DMS53 treated with DMSO at 0.1 percent for 48 hours (cell line): Measurements from ENCODE around the gene NT5C.

Experiments used
- DNase-seq: peaks from one replicate; lab custom pipeline; 2025; ENCODE audit not compliant: unreplicated experiment; lab: John Stamatoyannopoulos, UW

Gene NT5C

DNA sequence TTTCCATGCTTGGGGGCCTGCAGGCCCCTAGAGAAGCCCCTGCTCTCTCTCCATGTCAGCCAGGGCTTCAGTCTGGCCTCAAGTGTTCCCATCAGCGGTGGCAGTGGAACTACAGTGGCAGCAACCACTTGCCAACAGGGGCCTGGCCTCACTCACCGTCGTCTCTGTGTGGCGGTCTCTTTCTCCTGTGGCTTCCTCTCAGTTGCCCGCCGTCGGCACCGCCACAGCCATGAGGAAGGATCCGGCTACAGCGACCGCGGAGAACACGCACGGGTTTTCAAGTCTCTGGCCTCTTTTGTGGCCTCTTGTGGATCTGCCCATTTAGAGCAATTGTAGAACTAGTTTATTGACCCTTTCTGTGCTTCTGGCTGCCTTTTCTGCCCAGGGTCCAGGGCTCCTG is 13.2 kb downstream of the NT5C start:
- DNase-seq, result no peak

DNA sequence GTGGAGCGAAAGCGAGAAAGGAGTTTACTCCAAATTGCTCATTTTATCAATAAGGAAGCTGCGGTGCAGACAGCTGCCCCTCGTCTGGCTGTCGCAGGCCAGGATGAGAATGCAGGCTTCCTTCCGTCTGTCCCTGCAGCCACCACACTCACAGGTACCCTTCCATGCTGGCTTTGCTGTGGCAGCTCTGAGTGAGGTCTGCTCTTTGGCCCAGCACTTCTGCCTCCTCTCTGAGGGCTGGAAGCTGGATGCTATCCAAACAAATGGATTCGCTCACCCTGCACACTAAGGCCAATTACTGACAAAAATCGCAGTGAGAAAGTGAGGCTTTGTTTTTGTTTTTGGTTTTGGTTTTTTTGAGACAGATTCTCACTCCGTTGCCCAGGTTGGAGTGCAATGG is 14.8 kb downstream of the NT5C start:
- no peak for DNase-seq

DNA sequence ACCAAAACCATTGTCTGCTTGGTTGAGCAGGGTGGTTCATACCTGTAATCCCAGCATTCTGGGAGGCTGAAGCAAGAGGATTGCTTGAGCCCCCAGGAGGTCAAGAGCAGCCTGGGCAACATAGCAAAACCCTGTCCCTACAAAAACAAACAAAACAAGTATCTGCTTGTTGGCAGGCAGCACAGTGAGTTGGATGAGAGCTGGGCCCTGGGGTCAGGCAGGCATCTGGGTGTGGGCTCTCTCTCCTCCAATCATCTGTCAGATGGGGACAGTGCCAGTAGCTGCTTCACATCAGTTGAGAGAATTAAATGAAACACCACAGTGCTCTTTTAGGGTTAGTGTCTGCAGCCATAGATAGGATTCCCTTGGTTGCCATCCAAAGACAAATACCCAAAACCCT is 16.0 kb downstream of the NT5C start:
- DNase-seq, result no peak

DNA sequence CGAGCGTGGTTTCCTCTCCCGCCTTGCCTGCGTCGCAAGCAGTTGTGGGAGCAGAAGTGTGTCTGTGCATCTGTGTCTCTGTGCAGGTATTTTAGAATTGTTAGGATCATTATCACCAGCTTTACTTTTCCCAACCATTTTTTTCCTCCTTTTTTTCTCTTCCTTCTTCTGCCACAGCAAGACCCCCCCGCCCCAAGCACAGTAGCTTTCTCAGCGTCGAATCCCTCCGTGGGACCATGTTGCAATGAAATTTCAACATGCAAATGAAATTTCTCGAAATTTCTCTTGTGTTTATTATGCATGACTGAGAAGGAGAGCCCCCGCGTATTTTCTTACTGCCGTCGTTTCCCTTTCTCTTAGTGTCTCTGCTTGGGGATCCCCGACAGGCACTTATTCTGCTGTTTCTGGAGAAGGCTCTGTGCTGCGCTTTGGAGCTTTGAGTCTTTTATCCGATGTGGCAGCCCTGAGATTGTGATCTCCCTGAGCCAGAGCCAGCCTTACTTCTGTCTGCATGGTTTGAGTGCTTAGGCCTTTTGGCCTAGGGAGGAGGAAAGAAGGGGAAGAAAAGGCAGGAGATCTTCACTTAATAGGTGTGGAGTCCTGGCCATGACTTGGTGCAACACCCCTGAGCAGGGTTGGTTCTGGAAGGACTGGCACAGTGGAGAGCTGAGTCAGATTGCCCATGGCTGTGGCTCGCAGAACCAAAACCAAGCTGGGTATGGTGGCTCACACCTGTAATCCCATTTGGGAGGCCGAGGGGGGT is 16.8 kb downstream of the NT5C start:
- no peak for DNase-seq

DNA sequence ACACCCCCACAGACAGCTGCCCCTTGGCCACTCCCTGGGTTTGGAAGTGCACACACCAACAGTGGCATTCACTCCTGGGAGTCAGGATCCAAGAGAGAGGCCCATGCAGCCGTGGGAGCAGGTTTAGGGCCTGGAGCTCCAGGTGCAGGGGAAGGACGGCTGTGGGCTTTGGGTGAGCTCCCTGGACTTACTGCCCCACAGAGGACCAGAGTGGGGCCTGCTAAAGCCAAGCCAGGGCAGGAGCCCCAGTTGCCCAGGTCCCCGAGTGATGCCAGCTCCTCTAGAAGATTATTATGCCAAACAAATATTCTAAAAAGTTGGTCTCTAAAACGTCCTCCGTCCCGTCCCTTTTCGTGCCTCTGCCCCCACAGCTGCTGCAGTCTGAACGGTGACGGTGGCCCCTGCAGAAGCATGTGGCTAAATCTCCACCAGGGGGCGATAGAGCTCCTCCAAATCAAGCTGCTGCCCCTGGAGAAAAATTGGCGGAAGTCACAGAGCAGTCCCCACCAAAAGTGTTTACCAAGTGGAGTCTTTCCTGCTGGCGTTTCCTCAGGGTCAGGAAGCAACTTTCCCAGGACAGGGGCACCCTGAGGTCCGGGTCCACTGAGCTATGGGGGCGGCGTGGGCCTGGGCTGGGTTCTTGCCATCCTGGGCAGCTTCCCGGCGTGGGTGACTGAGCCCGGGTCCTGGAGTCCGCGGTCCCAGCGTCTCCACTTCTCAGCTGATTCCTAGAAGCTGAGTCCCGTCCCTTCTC is 17.6 kb downstream of the NT5C start:
- DNase-seq, result peak; percentile 89

DNA sequence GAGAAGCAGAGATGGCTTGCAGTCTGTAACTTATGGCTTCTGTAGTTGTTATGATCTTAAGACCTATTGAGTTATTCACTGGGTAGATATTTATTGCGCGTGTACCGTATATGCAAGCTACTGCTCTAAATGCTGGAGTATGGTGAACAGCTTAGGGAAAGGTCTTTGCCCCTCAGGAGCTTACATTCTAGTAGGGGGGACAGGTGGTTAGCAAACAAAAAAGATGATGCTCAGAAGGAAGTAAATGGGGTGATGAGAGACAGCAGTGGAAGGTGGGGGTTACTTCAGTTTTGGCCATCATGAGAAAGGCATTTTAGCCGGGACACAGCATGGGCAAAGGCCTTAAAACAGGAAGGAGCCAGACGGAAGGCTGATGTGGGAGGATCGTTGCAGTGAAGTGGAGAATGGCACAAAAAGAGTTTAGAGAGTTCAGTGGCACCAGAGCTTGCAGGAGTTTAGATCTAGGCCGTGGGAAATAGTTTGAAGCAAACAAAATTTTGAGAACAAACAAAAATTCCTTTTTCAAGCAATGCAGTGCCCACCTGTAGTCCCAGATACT is 19.7 kb downstream of the NT5C start:
- DNase-seq, result no peak

DNA sequence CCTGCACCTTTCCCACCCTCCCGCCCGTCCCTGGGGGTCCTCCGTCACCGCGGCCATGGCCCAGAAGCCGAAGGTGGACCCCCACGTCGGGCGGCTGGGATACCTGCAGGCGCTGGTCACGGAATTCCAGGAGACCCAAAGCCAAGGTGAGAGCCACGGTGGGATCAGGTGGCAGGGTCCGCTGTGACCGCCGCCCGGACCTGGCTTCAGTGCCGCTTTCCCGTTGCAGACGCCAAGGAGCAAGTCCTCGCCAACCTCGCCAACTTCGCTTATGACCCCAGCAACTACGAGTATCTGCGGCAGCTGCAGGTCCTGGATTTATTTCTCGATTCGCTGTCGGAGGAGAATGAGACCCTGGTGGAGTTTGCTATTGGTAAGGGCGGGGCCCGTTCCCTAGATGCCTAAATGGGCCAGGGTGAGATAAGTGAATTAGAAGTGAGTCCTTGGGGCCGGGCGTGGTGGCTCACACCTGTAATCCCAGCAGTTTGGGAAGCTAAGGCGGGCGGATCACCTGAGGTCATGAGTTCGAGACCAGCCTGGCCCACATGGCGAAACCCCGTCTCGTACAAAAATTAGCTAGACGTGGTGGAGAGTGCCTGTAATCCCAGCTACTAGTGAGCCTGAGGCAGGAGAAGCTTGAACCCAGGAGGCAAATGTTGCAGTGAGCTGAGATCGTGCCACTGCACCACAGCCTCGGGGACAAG is 21.2 kb downstream of the NT5C start:
- no peak for DNase-seq

DNA sequence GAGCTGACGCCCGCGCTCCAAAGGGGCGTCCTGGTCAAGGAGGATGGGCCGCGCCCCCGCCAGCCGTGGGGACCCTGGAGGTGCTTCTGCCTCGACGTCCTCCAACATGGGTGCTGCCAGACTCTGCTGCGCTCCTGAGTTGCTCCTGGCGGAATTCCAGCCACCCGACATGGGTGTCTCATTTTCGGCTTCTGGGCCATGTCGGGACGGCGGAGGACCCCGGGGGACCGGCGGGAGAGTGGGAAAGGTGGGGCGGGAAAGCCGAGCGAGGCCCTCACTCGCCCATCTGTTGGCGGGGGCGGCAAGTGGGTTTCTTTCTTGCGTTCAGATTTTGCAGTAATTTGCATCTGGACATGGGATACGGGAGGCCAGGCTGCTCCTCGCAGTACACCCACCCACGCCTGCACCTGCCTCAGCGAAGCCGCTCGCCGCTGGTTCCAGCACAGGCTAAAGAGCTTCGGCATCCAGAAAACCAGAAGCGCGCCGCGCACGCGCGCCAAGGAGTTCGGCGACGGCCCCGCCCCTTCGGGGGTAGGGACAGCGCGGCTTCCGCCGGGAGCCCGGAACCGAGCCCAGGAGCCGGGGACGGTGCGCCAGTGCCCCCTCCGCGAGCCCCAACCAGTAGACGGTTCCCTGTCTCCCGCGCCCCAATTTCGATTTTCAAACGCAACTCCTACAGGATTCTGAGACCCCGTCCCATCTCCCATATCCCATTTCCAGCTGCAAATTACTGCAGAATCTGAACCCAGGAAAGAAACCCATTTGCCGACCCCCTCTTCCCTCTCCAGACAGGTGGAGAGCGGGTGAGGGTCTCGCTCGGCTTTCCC is 21.9 kb downstream of the NT5C start, which contains the start of gene ARMC7:
ARMC7 (plus strand) TSS at position 563 of the 827 bp plus-strand sequence. CDS start 320 bp downstream, outside the sequence.
- DNase-seq, result peak; percentile 76

DNA sequence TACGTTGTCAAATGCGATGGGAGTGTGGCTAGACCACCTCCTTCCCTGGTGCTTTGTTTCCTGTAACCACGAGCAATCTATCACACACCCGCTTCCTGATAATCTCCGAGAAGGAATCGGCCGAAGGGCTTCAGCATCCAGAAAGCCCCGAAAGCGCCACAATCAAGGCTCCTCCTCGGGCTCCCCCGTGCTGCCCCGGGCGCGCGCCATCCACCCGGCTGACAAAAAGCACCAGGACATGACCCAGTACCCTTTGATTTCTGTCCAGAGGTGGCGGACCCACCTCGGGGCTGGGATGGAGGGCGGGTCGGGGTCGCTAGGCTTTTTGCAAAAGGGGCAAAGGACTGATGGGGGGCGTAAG is 22.5 kb downstream of the NT5C start:
- no peak for DNase-seq

DNA sequence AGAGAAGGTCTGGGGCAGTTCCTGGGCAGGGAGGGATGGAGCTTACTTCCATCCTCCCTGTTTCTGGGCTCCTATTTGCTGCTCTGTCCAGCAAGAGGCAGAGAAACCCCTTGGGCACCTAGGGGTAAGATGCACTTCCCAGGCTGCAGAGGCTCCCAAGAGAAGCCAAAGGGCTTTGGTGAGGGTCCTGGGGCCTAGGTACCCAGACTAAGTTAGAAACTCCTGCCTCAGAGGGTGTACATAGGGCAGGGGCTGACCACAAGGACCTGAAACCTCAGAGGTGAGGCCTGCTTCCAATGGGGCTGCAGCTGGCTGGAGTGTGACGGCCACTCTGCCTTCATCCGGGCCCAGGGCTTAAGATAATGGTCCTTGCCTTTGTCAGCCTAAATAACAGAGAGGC is 23.3 kb downstream of the NT5C start:
- no peak for DNase-seq

DNA sequence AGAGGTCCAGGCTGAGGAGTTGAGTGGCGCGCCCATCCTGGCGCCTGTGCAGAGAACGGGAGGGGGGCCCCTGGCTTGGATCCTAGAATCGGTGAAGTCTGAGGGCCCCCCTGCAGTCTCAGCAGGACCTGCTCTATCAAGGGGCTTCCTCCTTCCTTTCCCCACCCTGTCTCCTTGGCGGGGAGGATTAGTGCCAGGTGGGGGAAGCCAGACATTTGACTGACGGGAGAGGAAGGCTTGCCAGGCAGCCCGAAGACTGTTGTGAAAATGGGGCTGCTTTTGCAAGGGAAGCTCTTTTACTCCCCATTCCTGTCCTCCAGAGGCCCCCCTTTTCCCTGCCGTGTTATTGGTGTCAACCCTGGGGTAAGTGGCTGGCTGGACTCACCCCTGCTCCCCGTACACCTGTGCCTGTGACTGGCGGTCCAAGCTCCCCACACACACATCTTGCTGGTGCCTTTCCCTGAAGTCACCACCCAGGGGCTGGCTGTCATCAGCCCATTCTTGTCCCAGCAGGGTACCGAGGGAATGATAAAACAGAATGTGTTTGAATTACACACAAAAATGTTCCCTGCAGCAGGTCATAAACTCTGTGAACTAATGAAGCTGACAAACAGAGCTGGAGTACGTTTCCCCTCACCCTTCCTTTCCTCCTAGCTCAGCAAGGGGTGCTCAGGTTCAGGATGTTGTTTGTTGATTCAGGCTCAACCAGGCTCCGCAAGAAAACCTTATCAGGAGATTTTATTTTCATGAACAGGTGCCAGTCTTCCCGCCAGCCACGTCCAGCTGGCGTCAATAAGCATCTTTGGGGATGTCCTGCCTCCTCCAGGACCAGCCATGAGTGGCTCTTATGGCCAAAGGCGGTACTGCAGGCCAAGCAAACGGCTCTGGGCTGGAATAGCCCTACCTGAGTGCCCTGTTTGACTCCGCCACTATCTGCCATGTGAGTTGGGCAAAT is 26.1 kb downstream of the NT5C start:
- DNase-seq, result peak; percentile 80

DNA sequence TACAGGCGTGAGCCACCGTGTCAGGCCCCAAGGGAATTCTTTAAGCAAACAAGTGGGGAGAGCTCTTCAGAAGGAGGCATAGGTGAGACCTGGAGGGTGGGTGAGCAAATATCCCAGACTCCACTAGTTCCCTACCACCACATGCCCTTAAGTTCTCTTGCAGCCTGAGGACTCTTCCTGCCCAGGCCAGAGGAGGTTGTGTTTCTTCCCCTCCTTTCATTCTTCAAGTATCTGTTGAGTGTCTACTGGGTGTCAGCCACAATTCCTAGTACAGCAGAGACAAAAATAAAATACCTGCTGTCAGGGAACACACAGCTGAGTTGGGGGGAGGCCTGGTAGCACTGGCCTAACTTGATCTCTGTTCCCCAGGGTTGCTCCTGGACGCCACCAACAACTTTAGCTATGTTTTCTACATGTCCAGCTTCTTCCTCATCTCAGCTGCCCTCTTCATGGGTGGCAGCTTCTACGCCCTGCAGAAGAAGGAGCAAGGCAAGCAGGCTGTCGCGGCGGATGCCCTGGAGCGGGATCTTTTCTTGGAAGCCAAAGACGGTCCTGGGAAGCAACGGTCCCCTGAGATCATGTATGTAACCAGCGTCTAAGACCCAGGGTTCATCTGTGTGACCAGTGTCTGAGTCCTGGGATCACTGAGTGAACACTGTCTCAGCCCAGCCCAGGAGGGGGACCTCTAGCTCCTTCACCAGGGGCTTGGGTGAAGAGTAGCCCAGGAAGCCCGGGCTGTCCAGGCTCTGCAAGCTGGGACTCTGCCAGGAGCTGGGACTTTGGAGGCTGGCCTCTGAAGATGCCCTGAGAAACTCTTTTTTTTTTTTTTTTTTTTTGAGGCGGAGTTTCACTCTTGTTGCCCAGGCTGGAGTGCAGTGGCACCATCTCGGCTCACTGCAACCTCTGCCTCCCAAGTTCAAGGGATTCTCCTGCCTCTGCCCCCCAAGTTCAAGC is 27.7 kb downstream of the NT5C start:
- DNase-seq, result no peak

DNA sequence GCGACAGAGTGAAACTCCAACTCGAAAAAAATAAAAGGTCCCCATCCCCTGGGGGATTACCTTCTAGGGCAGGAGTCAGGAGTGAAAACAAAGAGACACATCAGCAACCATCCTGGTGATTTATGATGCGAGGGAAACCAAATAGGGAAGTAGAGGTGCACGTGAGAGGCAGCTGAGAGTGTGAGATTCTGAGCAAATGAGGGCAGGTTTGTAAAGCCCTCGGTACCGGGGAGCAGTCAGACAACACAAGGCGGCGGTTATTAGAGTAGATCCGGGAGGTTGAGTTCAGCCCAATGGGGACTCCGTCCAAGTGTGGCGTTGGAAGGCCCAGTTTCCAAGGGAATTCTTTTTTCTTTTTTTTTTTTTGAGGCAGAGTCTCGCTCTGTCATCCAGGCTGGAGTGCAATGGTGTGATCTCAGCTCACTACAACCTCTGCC is 29.1 kb downstream of the NT5C start:
- no peak for DNase-seq

DNA sequence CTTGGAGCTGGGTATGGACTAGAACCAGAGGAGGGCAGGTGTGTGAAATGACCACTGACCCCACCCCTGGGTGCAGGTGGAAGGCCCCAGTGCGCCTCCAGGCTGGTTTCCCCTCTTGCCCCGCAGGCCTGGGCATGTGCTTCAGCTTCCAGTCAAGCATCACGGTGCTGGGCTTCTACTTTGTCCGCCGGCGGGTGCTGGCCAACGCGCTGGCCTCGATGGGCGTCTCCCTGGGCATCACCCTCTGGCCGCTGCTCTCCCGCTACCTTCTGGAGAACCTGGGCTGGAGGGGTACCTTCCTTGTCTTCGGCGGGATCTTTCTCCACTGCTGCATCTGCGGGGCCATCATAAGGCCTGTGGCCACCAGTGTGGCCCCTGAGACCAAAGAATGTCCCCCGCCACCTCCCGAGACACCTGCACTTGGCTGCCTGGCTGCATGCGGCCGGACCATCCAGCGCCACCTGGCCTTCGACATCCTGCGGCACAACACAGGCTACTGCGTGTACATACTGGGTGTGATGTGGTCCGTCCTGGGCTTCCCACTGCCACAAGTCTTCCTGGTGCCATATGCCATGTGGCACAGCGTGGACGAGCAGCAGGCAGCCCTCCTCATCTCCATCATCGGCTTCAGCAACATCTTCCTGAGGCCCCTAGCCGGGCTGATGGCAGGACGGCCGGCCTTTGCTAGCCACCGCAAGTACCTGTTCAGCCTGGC is 31.5 kb downstream of the NT5C start:
- DNase-seq, result no peak

DNA sequence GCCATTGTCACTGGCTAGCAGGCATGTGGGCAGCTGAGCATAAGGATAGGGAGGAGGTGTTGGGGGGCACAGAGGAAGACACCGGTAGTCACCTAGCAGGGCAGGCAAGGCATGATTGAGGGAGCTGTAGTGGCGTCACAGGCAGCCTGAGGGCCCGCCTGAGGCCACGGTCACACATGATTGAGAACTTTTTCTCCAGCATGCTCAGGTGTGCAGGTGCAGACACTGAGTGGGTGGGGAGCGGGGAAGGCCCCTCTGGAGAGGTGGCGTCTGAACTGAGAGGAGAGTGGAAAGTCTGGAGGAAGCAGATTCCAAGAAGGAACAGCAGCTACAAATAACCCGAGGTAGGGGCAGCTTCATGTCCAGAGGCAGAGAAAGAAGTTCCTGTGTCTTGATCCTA is 32.7 kb downstream of the NT5C start:
- DNase-seq, result no peak

DNA sequence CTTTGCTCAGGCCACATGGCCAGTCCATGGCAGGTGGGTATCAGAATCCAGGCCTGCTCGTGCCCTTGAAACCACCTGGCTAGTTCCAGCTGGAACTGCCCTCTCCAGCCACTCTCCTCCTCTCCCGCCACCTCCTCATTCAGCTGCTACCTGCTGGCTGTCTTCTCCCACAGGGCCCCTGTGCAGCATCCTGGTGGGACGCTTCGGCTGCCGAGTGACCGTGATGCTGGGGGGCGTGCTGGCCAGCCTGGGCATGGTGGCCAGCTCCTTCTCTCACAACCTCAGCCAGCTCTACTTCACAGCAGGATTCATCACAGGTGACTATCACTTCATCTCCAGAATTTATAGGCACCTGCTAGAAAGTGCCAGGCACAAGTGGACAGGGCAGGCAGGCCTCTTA is 33.7 kb downstream of the NT5C start:
- no peak for DNase-seq

DNA sequence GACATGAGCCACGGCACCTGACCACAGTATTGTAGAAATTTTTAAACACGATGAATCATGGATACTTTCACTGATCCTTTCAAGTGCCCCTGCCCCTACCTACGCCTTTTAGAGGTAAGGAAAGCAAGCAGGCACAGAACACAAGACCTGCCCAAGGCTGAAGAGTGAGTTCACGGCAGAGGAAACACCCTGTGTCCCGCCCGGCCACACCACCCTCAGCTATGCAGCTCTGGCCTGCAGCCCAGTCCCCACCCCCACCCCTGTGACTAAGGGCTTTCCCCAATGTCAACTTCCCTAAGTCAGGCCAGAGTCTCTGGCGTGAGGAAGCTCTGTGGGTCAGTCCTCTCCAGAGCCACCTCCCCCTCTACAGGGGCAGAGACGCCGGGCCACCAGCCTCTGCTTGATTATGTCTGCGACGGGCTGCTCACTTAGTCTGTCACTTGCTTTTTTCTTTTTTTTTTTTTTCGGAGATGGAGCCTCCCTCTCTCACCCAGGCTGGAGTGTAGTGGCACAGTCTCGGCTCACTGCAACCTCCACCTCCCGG is 35.4 kb downstream of the NT5C start:
- peak; percentile 60 for DNase-seq
